ENCODE measurements around the gene CPLX4.

Gene CPLX4

DNA sequence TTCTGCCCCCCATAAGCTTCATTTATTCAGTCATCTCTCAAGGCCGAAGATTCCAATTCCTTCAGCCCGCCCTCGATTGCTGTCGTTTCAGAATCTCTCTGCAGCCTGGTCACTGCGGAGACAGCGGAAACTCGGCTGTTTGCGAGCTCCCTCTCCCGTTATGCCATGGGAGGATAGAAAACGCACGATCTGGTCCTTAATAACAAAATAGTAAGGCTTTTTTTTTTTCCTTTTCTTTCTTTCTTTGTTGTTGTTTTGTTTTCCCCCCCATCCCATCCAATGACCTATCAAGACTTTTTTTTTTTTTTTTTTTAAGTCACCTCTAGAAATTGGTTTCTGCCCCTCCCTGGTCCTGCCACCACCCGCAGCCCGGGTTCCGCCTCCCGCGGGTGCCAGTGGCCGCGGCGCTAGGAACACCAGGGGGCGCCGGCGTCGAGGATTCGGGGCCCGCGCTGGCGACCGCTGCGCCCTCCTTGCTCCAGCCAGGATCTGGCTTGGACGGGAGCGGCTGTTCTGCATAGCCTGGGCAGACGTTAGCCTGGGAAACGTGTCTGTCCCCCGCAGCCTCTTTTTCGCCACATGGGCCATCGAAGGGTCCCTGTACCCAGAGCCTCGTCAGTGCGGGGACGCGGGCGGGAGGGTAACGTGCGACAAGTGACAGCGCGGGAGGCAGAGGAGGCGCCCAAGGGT, 10.1 kb downstream of the CPLX4 start:
- in situ Hi-C loops (cut with MboI; ENCODE audit: low sequenced_read_pairs) = no loop called here

DNA sequence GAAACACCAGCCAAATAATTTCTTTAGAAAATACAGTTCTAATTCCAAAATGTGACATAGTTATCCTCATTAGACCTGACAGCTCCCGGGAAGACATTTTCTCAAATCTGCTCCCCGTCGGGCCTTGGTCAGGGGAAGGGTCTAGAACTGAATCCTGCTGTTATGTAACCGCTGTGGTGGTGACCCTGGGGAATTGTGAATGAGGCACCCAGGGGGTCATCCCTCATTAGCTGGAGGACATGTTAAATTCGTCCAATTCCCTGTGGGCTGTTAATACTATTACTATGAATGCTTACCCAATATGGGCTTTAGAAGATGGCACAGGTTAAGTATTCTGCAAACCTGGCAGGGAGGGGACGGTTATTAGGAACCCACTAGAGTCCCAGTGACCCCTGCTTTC, 11.8 kb downstream of the CPLX4 start:
- in situ Hi-C loops (cut with MboI; ENCODE audit: low sequenced_read_pairs) = no loop called here

GRCh38 chr18:59305295-59305694, 13.2 kb downstream of the CPLX4 start:
- in situ Hi-C loops (cut with MboI; ENCODE audit: low sequenced_read_pairs) = no loop called here

DNA sequence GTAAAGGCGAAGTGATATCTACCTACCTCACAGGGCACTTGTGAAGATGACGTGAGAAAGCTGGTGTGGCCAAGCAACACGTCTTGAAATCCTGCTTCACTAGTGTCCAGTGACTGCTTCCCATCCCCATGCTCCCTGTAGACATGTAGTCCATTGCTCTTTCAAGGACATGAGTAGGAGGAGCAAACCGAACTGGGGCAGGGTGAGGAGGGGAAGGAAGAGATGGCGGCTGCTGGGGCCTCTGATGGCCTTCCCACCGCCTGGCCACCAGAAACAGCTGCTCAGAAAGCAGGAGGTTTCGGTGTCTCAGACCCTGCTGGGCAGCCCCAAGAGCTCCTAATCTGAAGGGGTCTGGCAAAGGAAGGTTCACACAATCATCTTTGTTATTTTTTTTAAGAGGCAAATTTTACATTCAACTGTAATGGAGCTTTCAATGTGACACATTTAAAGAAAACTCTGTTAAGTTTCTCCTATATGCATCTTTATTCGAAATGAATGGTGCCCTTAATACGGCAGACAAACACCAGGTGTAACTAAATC, 14.7 kb downstream of the CPLX4 start:
- in situ Hi-C loops (cut with MboI; ENCODE audit: low sequenced_read_pairs) = no loop called here

DNA sequence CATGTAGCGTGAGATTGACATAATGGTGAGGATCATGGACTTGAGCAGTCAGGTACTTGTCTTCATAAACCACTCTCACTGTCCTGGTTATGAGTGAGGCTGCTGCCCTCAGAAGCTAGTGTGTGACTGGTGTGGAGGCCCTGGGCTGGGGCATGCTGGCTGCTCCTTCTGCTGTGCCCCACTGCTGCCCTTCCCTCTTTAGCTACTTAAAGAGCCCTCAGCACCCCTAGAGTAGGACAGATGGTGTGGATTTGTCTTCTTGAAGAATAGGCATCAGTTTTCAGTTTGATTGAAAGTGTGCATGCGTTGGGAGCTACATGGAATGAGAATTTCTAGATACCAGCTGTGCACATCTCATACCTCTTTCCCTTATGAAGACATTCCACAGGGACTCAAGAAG, 15.4 kb downstream of the CPLX4 start:
- in situ Hi-C loops (cut with MboI; ENCODE audit: low sequenced_read_pairs) = no loop called here

GRCh38 chr18:59301929-59302328, 16.5 kb downstream of the CPLX4 start:
- in situ Hi-C loops (cut with MboI; ENCODE audit: low sequenced_read_pairs) = no loop called here

DNA sequence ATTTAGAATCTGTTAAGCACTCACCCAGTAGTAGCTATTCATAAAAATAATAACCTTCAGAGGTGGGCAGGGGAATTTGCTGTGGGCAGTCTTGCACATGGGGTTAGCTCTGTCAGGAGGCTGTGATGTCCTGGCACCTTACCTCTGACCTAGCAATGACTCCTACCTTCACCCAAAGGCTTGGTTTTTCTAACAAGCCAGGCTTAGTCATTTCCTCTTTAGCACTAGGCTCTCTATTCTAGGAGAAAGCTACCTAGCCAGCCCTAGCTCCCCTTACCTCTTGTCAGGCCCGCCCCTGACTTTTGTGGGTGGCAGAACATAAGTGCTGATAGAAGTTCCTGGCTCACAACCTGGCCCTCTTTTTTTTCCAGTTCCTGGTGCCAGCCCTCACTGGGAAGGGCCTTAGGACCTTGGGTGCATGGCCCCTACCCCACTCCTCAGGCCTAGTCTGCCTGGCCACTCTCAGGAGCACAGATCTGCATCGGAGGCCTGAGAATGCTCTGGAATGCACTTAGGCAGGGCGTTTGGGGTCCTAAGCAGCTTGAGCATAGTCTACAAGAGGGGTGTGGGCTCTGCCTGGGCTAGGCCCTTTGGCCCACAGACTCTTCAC, 17.7 kb downstream of the CPLX4 start:
- in situ Hi-C loops (cut with MboI; ENCODE audit: low sequenced_read_pairs) = no loop called here

DNA sequence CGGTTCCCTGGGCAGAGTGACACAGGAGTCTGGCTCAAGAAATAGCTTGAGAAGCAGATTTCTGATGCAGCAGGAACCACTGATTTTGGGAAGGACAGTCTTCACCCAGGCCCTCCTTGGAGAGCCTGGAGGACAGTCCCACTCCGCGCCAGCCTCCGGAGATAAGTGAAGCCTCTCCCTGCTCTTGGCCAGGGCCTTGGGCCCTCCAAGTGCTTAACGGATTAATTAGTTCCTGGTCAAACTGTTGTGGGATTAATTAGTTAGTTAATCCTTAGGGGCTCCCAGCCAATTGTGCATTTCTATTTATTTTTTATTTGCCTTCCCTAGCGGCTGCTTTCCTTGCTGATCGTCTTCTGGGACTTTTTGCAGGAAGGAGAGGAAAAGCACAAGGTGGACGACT, 19.6 kb downstream of the CPLX4 start:
- in situ Hi-C loops (cut with MboI; ENCODE audit: low sequenced_read_pairs) = no loop called here

GRCh38 chr18:59293317-59293716, 25.1 kb downstream of the CPLX4 start:
- in situ Hi-C loops (cut with MboI; ENCODE audit: low sequenced_read_pairs) = no loop called here

DNA sequence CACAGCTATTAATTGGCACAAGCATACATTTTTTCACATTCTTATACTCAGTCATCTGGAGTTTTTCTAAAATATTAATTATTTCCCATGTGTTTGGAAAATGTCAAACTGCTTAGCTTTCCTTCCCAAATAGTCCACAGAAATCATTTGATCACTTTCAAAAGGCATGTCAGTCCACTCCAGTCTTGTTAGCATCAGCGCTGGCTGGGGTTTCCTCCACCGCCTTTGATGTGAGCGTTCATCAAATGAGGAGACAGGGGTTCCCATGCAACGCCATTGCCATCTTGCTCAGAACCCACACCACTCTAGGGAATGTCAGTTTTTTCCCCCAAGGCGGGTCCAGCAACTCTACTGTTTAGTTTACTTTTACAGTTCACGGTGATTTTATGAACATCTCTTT, 32.1 kb downstream of the CPLX4 start:
- in situ Hi-C loops (cut with MboI; ENCODE audit: low sequenced_read_pairs) = no loop called here

DNA sequence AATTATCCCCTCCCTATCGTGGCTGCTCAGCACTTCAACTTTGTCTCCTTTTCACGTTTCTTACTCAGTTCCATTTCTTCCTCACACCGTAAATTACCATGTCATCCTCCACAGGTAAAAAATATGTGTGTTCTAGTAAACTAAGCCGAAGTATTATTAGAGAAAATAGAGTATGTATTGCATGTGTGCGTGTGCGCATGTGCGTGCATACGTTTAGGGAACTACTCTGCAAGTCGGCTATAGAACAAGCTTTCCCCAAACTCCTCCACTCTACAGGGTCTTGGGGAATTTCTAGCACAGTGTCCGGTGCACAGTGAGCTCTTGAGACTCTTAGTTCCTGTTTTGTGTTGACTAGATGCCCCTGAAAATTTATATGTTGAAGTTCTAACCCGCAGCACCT, 36.1 kb downstream of the CPLX4 start:
- in situ Hi-C loops (cut with MboI; ENCODE audit: low sequenced_read_pairs) = no loop called here

DNA sequence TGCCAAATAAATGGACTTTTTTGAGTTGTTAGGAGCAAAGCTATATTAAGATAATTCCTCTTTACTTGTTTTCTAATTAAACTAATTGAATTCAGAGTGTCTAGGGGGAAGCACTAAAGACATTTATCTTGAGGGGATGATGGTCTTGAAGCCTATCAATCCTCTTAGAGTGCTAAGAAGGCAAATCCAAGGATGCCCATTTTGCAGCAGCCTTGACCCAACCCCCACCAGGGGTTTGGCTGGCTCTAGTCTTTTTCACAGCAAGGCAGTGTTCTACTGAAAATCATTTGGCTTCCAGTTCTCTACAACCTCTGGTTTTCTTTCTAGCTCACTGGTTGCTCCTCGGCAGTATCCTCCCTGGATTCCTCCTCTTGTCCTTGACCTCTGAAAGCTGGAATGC, 38.7 kb downstream of the CPLX4 start:
- in situ Hi-C loops (cut with MboI; ENCODE audit: low sequenced_read_pairs) = no loop called here

- in situ Hi-C loops (cut with MboI; ENCODE audit: low sequenced_read_pairs) = no loop called here
Observed at GRCh38 chr18:59279193-59279592, 39.3 kb downstream of the CPLX4 start.

DNA sequence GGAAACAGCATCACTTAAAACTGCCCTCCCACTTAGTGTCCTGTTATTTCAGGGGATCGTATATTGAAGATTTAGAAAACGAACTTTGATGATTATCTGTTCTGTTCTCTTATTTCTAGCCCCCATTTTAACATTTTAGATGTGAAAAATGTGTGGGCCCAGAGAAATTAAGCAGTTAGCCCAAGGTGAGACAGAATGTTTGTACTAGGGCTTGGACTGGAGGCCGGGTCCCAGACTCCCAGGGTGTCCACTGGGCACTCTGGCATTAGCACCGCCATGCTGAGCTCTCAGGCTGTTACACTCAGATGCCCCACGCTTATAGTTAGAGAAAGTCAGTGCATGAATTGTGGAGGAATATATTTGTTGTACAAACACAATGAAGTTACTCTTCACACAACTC, 39.7 kb downstream of the CPLX4 start:
- in situ Hi-C loops (cut with MboI; ENCODE audit: low sequenced_read_pairs) = no loop called here

- in situ Hi-C loops (cut with MboI; ENCODE audit: low sequenced_read_pairs) = no loop called here
Observed at GRCh38 chr18:59276047-59276446, 42.4 kb downstream of the CPLX4 start.

DNA sequence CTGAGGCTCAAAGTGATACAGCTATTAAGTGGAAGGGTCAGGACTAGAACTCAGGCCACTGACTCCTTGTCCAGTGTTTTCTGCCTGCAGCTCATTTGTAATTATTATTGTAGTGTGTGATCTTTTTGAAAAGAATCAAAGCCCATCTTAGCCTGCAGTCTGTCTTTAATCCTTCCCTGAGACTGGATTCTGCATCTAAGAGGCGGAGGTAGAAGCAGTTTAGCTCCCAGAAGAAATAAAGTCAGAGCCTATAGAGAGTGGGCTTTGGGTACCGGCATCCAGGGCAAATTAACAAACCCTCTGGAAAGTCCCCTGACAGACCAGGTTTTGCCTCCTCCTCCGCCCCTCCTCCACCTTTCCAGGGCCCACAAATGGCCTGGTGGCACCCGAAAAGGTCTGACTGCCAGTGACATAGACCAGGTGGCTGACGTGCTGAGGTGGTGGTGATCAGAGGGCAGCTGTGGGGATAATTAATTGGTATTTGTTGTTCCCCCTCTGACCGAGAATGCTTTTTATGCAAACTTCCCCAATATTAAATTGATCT, 43.0 kb downstream of the CPLX4 start:
- in situ Hi-C loops (cut with MboI; ENCODE audit: low sequenced_read_pairs) = no loop called here

DNA sequence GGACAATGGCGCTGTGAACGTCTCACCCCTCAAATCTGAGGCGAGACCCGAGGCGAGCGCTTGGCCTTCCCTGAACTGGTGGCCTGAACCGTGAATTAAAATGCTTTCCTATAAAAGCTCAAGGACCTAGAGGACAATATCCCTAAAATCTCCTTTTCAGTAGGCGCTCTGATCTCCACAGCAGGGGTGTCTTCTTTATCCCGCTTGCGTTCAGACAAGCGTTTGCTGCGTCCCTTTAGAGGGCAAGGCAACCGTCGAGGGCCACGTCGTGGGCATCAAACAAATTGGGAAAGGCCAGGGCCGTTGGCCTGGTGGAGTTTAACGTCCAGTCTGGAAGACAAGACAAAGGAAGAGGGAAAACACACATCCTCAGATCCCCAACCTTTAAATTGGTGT, 43.9 kb downstream of the CPLX4 start:
- in situ Hi-C loops (cut with MboI; ENCODE audit: low sequenced_read_pairs) = no loop called here

DNA sequence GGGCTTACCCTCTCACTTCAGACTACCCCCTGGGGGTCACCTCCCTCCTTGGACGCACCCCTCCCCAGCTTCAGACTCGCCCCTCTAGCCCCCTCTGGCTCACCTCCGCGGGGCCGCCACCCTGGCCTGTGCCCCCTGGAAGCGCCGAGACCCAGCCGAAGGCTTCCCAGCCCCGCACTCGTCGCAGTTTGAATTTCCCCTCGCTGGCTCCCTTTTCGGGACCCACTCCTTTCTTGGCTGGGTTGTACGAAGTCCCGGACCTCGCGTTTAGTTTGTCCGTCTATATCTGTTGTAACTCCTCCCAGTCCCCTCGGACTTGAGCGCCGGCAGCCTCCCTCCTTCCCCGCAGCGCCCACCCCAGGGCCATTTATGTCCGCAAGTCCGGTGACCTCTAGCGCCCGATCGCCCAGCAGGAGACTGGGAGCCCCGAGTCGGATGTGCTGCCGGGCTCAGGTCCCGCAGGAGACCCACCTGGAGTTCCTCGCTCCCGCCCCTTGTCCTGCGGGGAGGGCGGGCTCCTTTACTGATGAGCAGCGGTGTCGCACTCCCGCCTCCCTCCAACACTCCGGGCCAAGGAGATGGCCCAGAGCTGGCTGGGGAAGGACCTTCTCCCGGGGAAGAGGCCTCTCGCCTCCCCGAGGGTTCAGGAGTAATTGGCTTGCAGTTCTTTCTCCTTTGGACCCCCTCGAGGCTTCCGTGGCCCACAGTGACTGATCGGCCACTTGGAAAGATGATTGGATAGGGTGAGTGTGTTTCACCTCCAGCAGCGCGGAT, 44.5 kb downstream of the CPLX4 start:
- in situ Hi-C loops (cut with MboI; ENCODE audit: low sequenced_read_pairs) = no loop called here

DNA sequence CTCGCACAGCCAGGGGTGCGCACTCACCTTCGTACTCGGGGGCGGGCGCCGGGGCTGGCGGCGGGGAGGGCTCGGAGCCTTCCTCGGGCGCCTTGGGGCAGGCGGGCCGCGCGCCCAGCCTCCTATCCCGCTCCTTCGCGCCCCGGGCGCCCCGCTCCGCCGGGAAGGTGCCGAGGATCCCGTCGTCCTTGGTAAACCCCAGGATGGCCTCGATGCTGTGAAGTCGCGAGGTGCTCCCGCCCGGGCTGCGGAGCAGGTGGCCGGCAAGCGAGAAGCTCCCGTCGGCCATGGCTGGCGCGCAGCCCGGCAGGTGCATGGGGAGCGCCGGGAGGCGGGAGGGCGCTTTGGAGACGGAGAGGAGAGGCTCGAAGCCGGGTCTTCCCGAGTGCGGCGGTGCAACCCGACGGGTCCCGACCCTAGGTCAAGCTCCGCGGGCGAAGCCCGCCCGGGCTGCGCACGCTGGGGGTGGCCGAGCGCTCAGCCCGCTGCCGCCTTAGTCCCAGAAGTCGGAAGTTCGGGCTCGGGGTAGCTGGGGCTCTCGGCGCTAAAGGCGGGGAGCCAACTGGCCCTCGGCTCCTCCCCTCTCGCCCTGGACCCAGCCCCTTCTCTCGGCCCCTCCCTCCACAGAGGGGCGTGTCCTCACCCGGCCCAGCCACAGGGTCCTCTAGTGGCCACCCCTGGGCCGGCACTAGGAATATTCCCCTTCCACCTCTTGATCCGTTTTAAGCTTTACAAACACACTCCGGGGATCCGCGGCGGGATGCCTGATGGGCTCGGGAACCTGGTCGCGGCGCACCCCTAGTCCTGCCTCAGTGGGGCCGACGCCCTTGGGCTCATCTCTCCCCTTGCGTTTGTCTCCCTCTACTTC, 45.3 kb downstream of the CPLX4 start, which contains the start of gene RAX:
RAX (minus strand) TSS at position 564 of the 868 bp plus-strand sequence; CDS start at position 316, 248 bp downstream.
- in situ Hi-C loops (cut with MboI; ENCODE audit: low sequenced_read_pairs) = no loop called here

DNA sequence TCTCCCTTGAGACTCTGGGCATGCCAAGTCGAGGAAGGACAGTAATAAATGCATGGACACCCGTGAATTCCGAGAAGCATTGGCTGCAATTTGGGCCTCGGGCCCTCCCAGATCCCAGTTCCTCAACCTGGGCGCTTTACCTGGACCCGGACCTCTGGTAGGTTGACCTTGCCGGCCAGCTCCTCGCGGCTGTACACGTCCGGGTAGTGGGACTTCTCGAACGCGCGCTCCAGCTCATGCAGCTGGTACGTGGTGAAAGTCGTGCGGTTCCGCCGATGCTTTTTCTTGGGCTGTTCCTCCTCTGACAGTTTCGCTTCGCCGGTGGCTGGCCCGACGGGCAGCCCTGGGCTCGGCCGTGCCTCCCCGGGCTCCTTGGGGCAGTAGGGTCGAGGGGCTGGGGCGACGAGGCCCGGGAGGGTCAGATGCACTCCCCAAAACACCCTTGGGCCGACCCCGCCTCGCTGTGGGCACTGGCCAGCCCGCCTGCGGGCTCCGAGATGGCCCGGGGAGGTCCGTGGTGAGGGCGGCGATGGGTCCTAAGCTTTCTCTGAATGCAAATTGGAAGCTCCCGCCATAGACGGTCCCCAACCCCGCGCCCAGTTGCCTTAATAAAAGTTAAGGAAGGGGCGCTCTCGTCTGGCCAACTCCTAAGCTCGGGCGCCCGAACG, 46.1 kb downstream of the CPLX4 start:
- in situ Hi-C loops (cut with MboI; ENCODE audit: low sequenced_read_pairs) = no loop called here

Measured in HL-60/S4 treated with phorbol 12-myristate 13-acetate at 8.2 ng/mL for 4 days and 3 days (cell line).